ENCODE results near the gene OR10H3.

DNA sequence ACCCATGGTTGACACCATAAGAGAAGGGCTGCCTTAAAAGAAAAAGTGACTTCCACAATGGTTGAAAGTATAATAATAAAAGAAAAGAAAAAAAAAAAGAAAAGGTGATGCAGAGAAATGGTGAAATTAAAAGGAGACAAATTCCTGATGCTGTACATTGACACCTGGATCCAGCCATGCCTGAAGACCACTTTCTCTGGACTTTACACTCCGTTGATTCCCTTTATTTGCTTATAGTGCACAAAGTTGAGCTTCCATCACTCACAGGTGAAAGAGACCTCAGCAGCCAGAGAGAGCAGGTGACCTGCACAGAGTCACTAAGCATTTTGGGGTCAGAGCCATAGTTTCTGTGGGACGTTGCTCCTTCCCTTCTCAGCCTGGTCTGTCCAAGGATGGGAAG is 37.5 kb downstream of the OR10H3 start:
- TF ChIP-seq, protein P1, sequence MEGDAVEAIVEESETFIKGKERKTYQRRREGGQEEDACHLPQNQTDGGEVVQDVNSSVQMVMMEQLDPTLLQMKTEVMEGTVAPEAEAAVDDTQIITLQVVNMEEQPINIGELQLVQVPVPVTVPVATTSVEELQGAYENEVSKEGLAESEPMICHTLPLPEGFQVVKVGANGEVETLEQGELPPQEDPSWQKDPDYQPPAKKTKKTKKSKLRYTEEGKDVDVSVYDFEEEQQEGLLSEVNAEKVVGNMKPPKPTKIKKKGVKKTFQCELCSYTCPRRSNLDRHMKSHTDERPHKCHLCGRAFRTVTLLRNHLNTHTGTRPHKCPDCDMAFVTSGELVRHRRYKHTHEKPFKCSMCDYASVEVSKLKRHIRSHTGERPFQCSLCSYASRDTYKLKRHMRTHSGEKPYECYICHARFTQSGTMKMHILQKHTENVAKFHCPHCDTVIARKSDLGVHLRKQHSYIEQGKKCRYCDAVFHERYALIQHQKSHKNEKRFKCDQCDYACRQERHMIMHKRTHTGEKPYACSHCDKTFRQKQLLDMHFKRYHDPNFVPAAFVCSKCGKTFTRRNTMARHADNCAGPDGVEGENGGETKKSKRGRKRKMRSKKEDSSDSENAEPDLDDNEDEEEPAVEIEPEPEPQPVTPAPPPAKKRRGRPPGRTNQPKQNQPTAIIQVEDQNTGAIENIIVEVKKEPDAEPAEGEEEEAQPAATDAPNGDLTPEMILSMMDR (IDR thresholded peaks at IDR 0.05) = no peak
- TF ChIP-seq POLR2A (IDR thresholded peaks at IDR 0.05) = no peak
